Hematopoietic multipotent progenitor cell treated with erythropoietin and hydrocortisone succinate and interleukin-3 and kit ligand, for 4 days (in vitro differentiated cells): ENCODE results near the gene ANK3.
"Not testable (repeated sequence)": the region's sequence is repeated elsewhere in the genome, so short reads cannot be mapped to it uniquely, and the experiment has no call there.

ENCODE experiments used
- DNase-seq: peaks from one replicate; pipeline ENCODE4 v3.0.0-alpha.2; 2015

The ANK3 gene

GRCh38 chr10:60299961-60300883, 89.5 kb downstream of the ANK3 start:
- no peak for DNase-seq

GRCh38 chr10:60299390-60299778, 90.3 kb downstream of the ANK3 start:
- no peak for DNase-seq

DNA sequence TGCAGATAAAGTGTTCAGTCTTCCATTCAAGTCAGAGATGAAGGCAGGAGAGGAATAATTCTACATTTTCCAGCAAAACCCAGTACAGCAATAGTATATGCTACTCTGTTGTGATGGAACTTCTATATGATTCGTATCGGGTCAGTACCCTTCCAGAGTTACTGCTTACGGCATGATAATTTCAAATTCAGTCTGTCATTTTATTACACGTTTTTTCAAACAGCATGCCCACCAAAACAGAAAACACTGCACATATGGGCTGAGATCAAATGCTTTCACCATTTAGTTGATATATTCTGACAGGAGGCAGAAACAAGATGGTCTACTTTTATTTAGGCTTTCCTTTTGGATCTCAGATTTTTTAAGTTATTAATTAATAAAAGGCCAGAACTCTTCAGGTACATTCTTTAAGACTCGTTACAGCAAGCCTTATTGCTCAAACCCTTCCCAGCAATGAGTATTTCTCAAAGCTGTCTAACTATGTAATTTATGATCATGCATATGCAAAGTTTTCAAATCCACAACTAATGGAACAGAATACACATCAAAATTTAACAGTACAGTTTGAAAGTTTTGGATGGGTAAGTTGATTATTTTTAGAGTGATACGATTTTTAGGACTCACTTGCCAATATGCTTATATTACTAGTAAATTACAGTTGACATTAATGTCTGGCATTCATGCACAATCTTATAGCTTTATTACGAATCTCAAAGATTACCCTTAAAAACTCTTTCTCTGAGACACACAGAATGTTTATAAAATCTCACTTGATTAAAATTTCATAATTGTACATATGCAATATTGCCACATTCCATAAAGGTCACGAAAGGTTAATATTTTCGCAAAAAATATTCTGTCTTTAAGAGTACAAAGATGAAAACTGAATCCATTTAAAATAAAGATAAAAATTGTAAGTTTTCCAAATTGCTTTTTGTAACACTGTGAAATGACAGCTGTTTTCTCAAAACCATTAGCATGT, 91.0 kb downstream of the ANK3 start:
- DNase-seq = no peak

DNA sequence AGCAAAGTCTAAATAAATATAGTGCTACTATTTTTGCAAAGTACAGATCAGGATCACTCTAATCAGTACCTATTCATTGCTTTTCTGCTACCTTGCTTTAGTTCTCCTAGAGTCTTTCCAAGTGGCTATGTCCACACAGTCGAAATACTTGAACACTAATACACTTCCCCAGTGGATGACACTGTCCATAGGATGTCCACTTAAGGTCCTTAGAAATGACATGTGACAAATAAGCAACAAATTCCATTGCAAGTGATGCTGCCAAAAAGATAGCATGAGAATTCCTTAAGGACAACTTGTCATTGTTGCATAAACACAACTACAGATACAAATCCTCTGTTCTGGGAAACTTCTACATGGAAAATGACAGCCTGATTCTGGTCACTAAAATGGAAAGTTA, 93.6 kb downstream of the ANK3 start:
- no peak for DNase-seq

DNA sequence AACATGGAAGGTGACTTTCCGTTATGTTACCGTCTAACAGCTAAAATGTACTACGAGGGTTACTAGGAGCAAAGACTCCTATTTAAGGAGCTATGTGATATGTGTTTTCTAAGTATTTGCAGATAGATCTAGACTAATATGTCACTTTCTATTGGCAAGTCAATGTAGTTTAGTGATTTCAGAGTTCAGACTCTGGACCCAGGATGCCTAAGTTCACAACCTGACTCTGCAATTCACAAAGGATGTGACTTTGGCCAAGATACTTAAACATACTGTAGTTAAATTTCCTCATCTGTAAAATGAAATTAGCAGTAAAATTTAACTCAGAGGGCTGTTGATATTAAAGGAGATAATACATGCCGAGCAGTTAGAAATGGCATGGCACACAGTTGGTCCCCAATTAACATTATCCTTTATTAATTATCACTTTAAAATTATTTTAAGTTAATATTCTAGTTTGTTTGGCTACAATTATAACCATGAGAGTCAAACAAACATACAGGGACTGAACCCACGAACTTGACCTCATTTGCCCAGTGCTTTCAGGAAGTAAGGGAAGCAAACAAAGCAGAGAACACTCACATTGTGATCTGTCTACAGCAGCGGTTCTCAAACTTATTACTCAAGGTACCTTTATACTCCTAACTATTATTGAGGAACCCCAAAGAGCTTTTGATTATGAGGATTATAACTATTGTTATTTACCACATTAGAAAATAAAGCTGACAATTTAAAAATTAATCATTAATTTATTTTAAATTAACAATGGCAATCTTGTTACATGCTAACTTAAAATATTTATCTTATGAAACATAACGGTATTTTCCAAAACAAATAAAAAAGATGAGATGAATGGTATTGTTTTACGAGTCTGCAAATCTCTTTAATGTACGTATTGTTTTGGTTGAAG, 94.4 kb downstream of the ANK3 start:
- DNase-seq = no peak

- DNase-seq = no peak
Observed at GRCh38 chr10:60293581-60294175, 96.0 kb downstream of the ANK3 start.

GRCh38 chr10:60292998-60293397, 96.7 kb downstream of the ANK3 start:
- no peak for DNase-seq

DNA sequence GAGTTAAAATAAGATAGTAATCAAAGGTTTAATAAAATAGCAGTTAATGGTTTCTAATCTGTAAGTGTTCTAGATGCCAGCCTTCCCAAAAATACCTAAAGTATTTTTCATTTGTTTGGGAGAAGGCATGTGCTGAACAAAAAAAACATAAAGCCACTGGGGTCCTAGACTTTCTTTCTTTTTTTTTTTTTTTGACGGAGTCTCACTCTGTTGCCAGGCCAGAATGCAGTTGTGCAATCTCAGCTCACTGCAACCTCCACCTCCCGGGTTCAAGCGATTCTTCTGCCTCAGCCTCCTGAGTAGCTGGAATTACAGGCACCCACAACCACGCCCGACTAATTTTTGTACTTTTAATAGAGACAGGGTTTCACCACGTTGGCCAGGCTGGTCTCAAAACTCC, 97.1 kb downstream of the ANK3 start:
- DNase-seq = not testable (repeated sequence)

DNA sequence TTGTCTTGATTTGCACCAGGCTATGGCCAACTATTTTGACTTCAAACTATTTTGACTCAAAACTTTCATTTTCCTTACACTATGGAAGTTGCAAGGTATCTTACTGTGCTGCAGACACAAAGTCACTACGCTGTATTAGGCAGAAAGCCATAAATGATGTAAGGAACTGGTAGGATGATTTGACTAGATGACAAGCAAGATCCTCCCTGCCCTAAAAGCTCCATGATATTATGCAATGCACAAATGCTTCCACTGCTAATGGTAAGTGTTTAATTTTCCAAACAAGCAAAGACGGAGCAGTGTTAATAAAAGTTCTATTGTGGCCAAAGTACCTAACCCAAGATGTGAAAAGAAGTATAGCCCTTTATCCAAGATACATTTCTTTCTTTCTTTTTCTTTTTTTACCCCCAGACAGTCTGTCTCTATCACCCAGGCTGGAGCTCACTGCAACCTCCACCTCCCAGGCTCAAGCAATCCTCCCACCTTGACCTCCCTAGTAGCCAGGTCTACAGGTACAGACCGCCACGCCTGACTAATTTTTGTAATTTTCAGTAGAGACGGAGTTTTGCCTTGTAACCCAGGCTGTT, 98.2 kb downstream of the ANK3 start:
- DNase-seq = no peak

DNA sequence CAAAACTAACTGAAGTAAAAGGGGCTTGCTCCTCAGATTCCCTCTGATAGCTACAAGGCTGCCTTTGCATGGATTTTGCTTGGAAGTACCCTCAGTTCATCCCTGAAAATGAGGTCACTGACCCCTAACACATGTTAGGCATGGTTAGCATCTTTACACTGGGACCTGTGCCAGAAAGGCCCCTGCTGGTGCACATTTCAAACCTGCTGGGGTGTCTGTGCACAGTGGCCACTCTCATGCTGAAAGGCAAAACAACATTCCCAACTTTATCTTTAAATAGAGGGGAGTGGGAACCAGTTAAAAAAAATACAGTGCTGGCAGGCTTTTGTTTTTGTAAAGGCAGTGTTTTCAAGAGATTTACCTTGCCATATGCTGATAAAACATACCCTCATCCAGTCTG, 99.1 kb downstream of the ANK3 start:
- DNase-seq = no peak

DNA sequence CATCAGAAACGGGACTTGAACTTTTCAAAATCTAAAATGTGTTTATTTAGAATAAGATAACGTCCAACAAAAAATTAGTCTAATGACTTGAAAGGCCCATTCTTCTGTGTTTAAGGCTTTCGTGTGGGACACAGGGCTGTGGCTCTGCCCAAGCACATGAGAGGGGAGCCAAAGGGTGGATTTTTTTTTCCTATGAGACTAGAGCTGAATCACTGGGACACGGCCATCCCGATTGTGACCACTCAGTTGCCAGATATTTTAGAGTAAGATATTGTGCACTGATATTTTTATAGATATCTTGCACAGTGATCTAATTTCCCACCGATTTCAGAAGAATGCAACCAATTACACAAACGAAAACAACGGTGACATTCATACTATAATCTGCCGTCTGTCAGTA, 99.9 kb downstream of the ANK3 start:
- no peak for DNase-seq

DNA sequence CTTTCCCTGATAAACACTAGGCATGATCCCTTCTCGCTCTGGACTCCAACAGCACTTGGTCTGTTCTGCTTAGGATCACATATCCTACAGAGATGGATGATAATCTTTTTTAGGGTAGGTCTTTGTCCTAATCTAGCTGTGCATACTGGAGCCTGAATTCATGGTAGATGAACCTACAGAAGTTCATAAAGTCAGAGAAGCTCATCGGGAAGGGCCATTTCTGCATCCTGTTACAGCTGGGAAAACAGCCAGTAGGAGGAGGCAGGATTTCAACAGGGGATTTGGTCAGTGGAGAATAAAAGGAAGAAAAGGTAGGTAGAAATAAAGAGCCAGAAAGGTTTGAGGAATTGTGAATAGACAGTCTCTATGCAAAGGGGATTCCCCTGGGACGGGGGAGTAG, 101.4 kb downstream of the ANK3 start:
- no peak for DNase-seq

- no peak for DNase-seq
Observed at GRCh38 chr10:60286559-60286958, 103.1 kb downstream of the ANK3 start.

- no peak for DNase-seq
Observed at GRCh38 chr10:60283397-60283796, 106.3 kb downstream of the ANK3 start.

- peak; percentile 80 for DNase-seq
Observed at GRCh38 chr10:60282771-60283353, 106.8 kb downstream of the ANK3 start.

DNA sequence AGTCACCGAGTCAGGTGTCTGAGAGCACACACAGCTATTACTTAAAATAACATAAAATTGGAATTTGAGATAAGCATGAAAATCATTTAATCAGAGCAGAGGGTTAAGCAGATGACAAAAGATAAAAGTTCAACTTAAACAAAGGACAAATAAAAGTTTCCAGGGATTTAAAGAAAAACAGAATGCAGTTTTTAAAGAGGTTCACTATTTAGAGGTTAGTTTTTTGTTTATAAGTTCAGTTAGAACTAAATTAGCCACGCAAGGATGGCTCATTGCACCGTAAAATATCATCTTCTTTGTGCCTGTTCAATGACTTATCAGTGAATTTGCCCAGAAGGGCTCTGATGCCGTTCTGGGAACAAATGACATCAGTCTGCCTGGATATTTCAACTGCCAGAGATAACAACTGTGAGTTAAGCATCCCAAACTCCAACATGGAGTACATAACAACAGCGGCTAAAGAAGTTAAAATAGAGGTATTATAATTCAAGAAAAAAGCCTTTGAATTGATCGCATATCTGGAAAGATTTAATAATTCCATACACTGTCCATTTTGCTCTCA, 107.8 kb downstream of the ANK3 start:
- DNase-seq = no peak

DNA sequence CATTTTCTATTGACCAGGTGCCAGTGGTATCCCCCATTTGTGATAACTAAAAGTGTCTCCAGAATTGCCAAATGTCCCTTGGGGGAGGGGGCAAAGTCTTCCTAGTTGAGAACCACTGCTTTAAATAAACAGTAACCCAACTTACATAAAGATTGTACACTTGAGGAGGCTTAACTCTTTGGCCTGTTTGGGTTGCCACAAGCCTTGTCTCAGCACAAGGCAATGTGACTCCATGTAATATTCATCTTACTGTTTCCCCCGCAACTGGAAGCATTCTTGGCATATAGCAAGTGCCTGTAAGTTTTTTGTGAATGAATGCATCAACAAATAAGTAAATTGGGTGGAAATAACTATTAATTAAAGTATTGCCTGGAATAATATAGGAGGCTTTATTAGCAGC, 108.3 kb downstream of the ANK3 start:
- DNase-seq = no peak

DNA sequence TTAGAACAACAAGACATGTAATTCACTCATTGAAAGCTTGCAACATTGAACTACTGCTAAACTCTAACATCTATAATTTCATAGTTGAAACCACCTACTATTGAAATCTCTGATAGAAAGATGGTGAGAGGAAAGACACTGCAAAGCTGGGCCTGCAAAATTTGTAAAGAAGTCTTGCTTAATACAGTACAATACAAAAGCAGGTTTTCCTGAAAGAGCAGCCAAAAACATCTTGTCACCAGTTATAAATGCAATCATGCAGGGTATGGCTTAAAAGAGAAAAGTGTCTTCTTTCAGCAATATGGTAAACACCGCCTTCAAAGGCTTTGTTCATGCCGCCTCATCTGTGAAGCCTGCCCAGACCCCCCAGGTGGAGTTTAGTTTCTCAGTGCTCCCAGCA, 109.2 kb downstream of the ANK3 start:
- DNase-seq = no peak

DNA sequence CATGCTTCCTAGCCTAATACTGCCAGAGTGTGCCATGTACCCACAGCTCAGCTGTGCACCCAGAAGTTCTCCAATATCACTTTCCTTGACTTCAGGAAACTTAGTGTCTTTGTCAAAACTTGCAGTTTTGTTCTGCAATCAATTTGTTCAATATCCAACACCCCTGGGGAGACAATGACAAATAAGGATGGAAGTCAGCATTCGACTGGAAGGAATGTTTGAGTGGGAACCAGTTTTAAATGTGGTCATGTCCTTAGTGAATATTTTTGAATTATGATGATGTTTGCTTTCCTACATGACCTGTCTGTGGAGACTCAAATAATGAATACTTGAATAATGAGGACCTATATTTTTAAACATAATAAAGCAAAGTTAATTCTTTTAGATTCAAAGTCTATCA, 112.0 kb downstream of the ANK3 start:
- no peak for DNase-seq

GRCh38 chr10:60276232-60276631, 113.4 kb downstream of the ANK3 start:
- DNase-seq = no peak
